HG03108 (cell line): ENCODE measurements around the gene SLFN11.
"Not testable (repeated sequence)": the region's sequence is repeated elsewhere in the genome, so short reads cannot be mapped to it uniquely, and the experiment has no call there.

Source experiments
- ATAC-seq: cut with Tn5 transposase; IDR thresholded peaks from one replicate; pipeline ENCODE4 v1.9.1; 2021; ENCODE audit warnings: moderate library complexity; ENCODE audit not compliant: unreplicated experiment

SLFN11 gene

GRCh38 chr17:35359398-35359797 is 14.0 kb downstream of the SLFN11 start:
- no peak for ATAC-seq

- no peak for ATAC-seq
Observed at GRCh38 chr17:35352284-35352683, 21.1 kb downstream of the SLFN11 start.

GRCh38 chr17:35350493-35350892 is 22.9 kb downstream of the SLFN11 start:
- ATAC-seq, result no peak

GRCh38 chr17:35345926-35346771 is 27.3 kb downstream of the SLFN11 start:
- ATAC-seq, result no peak

- no peak for ATAC-seq
Observed at GRCh38 chr17:35345445-35345925, 27.9 kb downstream of the SLFN11 start.

- ATAC-seq, result no peak
Observed at GRCh38 chr17:35344262-35344661, 29.2 kb downstream of the SLFN11 start.

GRCh38 chr17:35342276-35342675 is 31.1 kb downstream of the SLFN11 start:
- ATAC-seq, result no peak

- ATAC-seq, result no peak
Observed at GRCh38 chr17:35341411-35341992, 31.9 kb downstream of the SLFN11 start.

GRCh38 chr17:35338230-35338629 is 35.2 kb downstream of the SLFN11 start:
- no peak for ATAC-seq

- no peak for ATAC-seq
Observed at GRCh38 chr17:35337364-35337763, 36.1 kb downstream of the SLFN11 start.

GRCh38 chr17:35333578-35333977 is 39.8 kb downstream of the SLFN11 start:
- not testable (repeated sequence) for ATAC-seq

- no peak for ATAC-seq
Observed at GRCh38 chr17:35322749-35323148, 50.7 kb downstream of the SLFN11 start.

GRCh38 chr17:35315971-35316370 is 57.5 kb downstream of the SLFN11 start:
- no peak for ATAC-seq

GRCh38 chr17:35315283-35315682 is 58.1 kb downstream of the SLFN11 start:
- ATAC-seq, result no peak

GRCh38 chr17:35314415-35315216 is 58.8 kb downstream of the SLFN11 start:
- no peak for ATAC-seq

GRCh38 chr17:35313875-35314409 is 59.5 kb downstream of the SLFN11 start:
- ATAC-seq, result no peak

- peak; percentile 55 for ATAC-seq
Observed at GRCh38 chr17:35312790-35313711, 60.4 kb downstream of the SLFN11 start.

GRCh38 chr17:35312346-35312745 is 61.1 kb downstream of the SLFN11 start:
- ATAC-seq, result no peak

GRCh38 chr17:35309345-35309744 is 64.1 kb downstream of the SLFN11 start:
- not testable (repeated sequence) for ATAC-seq
